GM18951 (cell line): ENCODE data around the gene ZNF497.
"Not testable (repeated sequence)": the region's sequence is repeated elsewhere in the genome, so short reads cannot be mapped to it uniquely, and the experiment has no call there.

Experiments used
- POLR2A ChIP-seq: IDR thresholded peaks from 4 replicates; pipeline ENCODE4 v1.6.1; 2011; ENCODE audit warnings: mild to moderate bottlenecking; ENCODE audit not compliant: insufficient read length, insufficient read depth; ENCODE audit errors: extremely low read depth
- in situ Hi-C: fragments of 300-500 bp; cut with MboI; formaldehyde crosslinking; loops from one replicate; pipeline ENCODE4 v1.12.0; 2022; ENCODE audit warnings: low sequenced_read_pairs, mixed read lengths, inconsistent platforms; ENCODE audit not compliant: unreplicated experiment

ZNF497 gene

GRCh38 chr19:58353717-58354477 lies 8.7 kb downstream of the ZNF497 start:
- TF ChIP-seq POLR2A = no peak
- in situ Hi-C loops = no loop called here

GRCh38 chr19:58352760-58353671 lies 9.5 kb downstream of the ZNF497 start, which contains the start of gene A1BG:
Gene A1BG, minus strand, starts transcription at chr19:58353492. Its CDS starts 55 bp downstream, at chr19:58353437.
- in situ Hi-C loops = no loop called here
- no peak for TF ChIP-seq POLR2A

GRCh38 chr19:58351990-58352755 lies 10.4 kb downstream of the ZNF497 start:
- no peak for TF ChIP-seq POLR2A
- in situ Hi-C loops = no loop called here

- in situ Hi-C loops = no loop called here
- TF ChIP-seq POLR2A = no peak
Measured at GRCh38 chr19:58351558-58351878, 11.0 kb downstream of the ZNF497 start.

- in situ Hi-C loops = no loop called here
- no peak for TF ChIP-seq POLR2A
Measured at GRCh38 chr19:58350871-58351557, 11.5 kb downstream of the ZNF497 start.

- TF ChIP-seq POLR2A = no peak
- in situ Hi-C loops = no loop called here
Measured at GRCh38 chr19:58350001-58350861, 12.3 kb downstream of the ZNF497 start.

- in situ Hi-C loops = no loop called here
- TF ChIP-seq POLR2A = no peak
Measured at GRCh38 chr19:58349590-58349989, 13.0 kb downstream of the ZNF497 start.

- in situ Hi-C loops = not testable (repeated sequence)
Measured at GRCh38 chr19:58348080-58348479, 14.5 kb downstream of the ZNF497 start.

- in situ Hi-C loops = no loop called here
- TF ChIP-seq POLR2A = peak; percentile 87
Measured at GRCh38 chr19:58346961-58347929, 15.3 kb downstream of the ZNF497 start.

GRCh38 chr19:58345558-58345957 lies 17.0 kb downstream of the ZNF497 start:
- no peak for TF ChIP-seq POLR2A
- in situ Hi-C loops = no loop called here

GRCh38 chr19:58338825-58339558 lies 23.6 kb downstream of the ZNF497 start:
- in situ Hi-C loops = no loop called here

More at GRCh38 chr19:58338825-58339558, 23.6 kb downstream of the ZNF497 start:
- no peak for TF ChIP-seq POLR2A
